SK-N-SH treated with all-trans-retinoic acid at 6 μM for 48 hours (cell line): Measurements from ENCODE around the gene FN1.

Source experiments
- BACH2 ChIP-seq: fragments of 250-450 bp; sonication (Bioruptor Pico); IDR thresholded peaks from 2 replicates; pipeline ENCODE4 v1.9.0; 2021; ENCODE audit warnings: mild to moderate bottlenecking, borderline replicate concordance
- RARB ChIP-seq: fragments of 250-450 bp; sonication (Bioruptor Pico); IDR thresholded peaks from 2 replicates; pipeline ENCODE4 v1.8.0; 2021; ENCODE audit warnings: mild to moderate bottlenecking, moderate library complexity
- SNAI2 ChIP-seq: fragments of 250-450 bp; sonication (Bioruptor Pico); IDR thresholded peaks from 2 replicates; pipeline ENCODE4 v1.5.0; 2020; ENCODE audit warnings: mild to moderate bottlenecking, moderate library complexity
- TCF4 ChIP-seq: fragments of 250-450 bp; sonication (Bioruptor Pico); IDR thresholded peaks from 2 replicates; pipeline ENCODE4 v1.8.0; 2021; ENCODE audit warnings: mild to moderate bottlenecking, moderate library complexity, borderline replicate concordance
- ZC3H10 ChIP-seq: fragments of 250-450 bp; sonication (Bioruptor Pico); IDR thresholded peaks from 2 replicates; pipeline ENCODE4 v1.5.1; 2021; ENCODE audit warnings: mild to moderate bottlenecking, moderate library complexity
- ZFP3 ChIP-seq: fragments of 250-450 bp; sonication (Bioruptor Pico); IDR thresholded peaks from 2 replicates; pipeline ENCODE4 v1.5.0; 2020; ENCODE audit warnings: mild to moderate bottlenecking, moderate library complexity
- ZNF8 ChIP-seq: fragments of 450-650 bp; formaldehyde crosslinking; IDR thresholded peaks from 2 replicates; pipeline ENCODE4 v1.5.0; 2020; ENCODE audit warnings: mild to moderate bottlenecking, moderate library complexity
- TF ChIP-seq, protein P1 (sequence below): fragments of 250-450 bp; sonication (Bioruptor Pico); IDR thresholded peaks from 2 replicates; pipeline ENCODE4 v1.5.1; 2020; ENCODE audit warnings: low read depth, mild to moderate bottlenecking, moderate library complexity
- TF ChIP-seq, protein P2 (sequence below): fragments of 250-450 bp; sonication (Bioruptor Pico); IDR thresholded peaks from 2 replicates; pipeline ENCODE4 v1.5.0; 2020; ENCODE audit warnings: mild to moderate bottlenecking, moderate library complexity
- TF ChIP-seq, protein P3 (sequence below): fragments of 250-450 bp; sonication (Bioruptor Pico); IDR thresholded peaks from 2 replicates; pipeline ENCODE4 v1.8.0; 2020; ENCODE audit warnings: mild to moderate bottlenecking, moderate library complexity, borderline replicate concordance
- TF ChIP-seq, protein P4 (sequence below): fragments of 250-450 bp; sonication (Bioruptor Pico); IDR thresholded peaks from 2 replicates; pipeline ENCODE4 v1.5.1; 2021; ENCODE audit warnings: mild to moderate bottlenecking, moderate library complexity

DNA sequence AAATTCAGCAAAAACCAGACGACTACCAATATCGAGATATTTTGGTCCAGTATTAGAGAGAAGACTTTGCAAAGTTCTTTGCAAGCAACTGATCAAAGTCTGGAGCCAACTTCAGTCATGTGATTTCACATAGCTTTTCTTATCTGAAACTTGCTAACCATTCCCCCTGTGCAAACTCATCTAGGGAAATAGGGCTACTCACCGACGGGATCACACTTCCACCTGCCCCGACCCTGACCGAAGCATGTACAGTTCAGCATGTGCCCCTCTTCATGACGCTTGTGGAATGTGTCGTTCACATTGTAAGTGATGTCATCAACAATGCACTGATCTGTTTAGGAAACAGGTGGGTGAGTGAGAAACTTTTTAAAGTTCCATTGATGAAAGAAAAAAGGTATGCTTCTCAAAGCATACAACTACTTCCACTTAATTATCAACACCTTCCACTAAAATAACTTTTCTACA, 15.4 kb downstream of the FN1 start:
- TF ChIP-seq ZC3H10 (CRISPR knock-in tag) (no peak), SNAI2 (CRISPR knock-in tag) (no peak), RARB (CRISPR knock-in tag) (no peak), ZNF8 (CRISPR knock-in tag) (no peak), BACH2 (no peak), TCF4 (CRISPR knock-in tag) (no peak), ZFP3 (CRISPR knock-in tag) (no peak)
- TF ChIP-seq, protein P1, sequence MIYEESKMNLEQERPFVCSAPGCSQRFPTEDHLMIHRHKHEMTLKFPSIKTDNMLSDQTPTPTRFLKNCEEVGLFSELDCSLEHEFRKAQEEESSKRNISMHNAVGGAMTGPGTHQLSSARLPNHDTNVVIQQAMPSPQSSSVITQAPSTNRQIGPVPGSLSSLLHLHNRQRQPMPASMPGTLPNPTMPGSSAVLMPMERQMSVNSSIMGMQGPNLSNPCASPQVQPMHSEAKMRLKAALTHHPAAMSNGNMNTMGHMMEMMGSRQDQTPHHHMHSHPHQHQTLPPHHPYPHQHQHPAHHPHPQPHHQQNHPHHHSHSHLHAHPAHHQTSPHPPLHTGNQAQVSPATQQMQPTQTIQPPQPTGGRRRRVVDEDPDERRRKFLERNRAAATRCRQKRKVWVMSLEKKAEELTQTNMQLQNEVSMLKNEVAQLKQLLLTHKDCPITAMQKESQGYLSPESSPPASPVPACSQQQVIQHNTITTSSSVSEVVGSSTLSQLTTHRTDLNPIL (CRISPR knock-in tag), result no peak
- TF ChIP-seq, protein P2, sequence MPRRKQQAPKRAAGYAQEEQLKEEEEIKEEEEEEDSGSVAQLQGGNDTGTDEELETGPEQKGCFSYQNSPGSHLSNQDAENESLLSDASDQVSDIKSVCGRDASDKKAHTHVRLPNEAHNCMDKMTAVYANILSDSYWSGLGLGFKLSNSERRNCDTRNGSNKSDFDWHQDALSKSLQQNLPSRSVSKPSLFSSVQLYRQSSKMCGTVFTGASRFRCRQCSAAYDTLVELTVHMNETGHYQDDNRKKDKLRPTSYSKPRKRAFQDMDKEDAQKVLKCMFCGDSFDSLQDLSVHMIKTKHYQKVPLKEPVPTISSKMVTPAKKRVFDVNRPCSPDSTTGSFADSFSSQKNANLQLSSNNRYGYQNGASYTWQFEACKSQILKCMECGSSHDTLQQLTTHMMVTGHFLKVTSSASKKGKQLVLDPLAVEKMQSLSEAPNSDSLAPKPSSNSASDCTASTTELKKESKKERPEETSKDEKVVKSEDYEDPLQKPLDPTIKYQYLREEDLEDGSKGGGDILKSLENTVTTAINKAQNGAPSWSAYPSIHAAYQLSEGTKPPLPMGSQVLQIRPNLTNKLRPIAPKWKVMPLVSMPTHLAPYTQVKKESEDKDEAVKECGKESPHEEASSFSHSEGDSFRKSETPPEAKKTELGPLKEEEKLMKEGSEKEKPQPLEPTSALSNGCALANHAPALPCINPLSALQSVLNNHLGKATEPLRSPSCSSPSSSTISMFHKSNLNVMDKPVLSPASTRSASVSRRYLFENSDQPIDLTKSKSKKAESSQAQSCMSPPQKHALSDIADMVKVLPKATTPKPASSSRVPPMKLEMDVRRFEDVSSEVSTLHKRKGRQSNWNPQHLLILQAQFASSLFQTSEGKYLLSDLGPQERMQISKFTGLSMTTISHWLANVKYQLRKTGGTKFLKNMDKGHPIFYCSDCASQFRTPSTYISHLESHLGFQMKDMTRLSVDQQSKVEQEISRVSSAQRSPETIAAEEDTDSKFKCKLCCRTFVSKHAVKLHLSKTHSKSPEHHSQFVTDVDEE, result no peak
- TF ChIP-seq, protein P3, sequence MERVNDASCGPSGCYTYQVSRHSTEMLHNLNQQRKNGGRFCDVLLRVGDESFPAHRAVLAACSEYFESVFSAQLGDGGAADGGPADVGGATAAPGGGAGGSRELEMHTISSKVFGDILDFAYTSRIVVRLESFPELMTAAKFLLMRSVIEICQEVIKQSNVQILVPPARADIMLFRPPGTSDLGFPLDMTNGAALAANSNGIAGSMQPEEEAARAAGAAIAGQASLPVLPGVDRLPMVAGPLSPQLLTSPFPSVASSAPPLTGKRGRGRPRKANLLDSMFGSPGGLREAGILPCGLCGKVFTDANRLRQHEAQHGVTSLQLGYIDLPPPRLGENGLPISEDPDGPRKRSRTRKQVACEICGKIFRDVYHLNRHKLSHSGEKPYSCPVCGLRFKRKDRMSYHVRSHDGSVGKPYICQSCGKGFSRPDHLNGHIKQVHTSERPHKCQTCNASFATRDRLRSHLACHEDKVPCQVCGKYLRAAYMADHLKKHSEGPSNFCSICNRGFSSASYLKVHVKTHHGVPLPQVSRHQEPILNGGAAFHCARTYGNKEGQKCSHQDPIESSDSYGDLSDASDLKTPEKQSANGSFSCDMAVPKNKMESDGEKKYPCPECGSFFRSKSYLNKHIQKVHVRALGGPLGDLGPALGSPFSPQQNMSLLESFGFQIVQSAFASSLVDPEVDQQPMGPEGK, result no peak
- TF ChIP-seq, protein P4, sequence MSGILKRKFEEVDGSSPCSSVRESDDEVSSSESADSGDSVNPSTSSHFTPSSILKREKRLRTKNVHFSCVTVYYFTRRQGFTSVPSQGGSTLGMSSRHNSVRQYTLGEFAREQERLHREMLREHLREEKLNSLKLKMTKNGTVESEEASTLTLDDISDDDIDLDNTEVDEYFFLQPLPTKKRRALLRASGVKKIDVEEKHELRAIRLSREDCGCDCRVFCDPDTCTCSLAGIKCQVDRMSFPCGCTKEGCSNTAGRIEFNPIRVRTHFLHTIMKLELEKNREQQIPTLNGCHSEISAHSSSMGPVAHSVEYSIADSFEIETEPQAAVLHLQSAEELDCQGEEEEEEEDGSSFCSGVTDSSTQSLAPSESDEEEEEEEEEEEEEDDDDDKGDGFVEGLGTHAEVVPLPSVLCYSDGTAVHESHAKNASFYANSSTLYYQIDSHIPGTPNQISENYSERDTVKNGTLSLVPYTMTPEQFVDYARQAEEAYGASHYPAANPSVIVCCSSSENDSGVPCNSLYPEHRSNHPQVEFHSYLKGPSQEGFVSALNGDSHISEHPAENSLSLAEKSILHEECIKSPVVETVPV (CRISPR knock-in tag), result no peak
